ENCODE data around the gene SLC4A5. TPM values are rescaled to one million over a fixed set of nuclear protein-coding genes. Genes with fewer than 3 reads are reported as not detected.

SLC4A5 gene
- total RNA-seq, 4 donors from 2014 or later, result 3.2 to 30.4 (median 4.2) TPM

GRCh38 chr2:74253971-74254310 is 89.3 kb downstream of the SLC4A5 start:
- no peak overlapping the region for H3K4me3 ChIP-seq
- no peak overlapping the region for H3K27ac ChIP-seq
- H3K4me1 ChIP-seq, result no peaks in the 10 kb centered on the region
- DNase-seq (ENCODE audit: low spot score in 2 of 2), result no peak
- H3K36me3 ChIP-seq, result peaks cover 7% of the 10 kb centered on the region
- H3K9me3 ChIP-seq, result no peaks in the 10 kb centered on the region
- no peak for TF ChIP-seq CTCF (IDR thresholded peaks at IDR 0.05)
- no peak for TF ChIP-seq POLR2A (IDR thresholded peaks at IDR 0.05)
- TF ChIP-seq POLR2AphosphoS5 (IDR thresholded peaks at IDR 0.05), result no peak
- TF ChIP-seq EP300 (IDR thresholded peaks at IDR 0.05), result no peak
- no peaks in the 10 kb centered on the region for H3K27me3 ChIP-seq
- 72% methylated on average over 4 of the region's 4 CpGs for WGBS

GRCh38 chr2:74253306-74253970 is 89.8 kb downstream of the SLC4A5 start:
- no peak for TF ChIP-seq CTCF (IDR thresholded peaks at IDR 0.05)
- TF ChIP-seq POLR2A (IDR thresholded peaks at IDR 0.05), result no peak
- TF ChIP-seq EP300 (IDR thresholded peaks at IDR 0.05), result no peak
- TF ChIP-seq POLR2AphosphoS5 (IDR thresholded peaks at IDR 0.05), result no peak
- no peak for DNase-seq (ENCODE audit: low spot score in 2 of 2)

GRCh38 chr2:74252862-74253261 is 90.4 kb downstream of the SLC4A5 start:
- H3K9me3 ChIP-seq, result no peaks in the 10 kb centered on the region
- H3K27me3 ChIP-seq, result no peaks in the 10 kb centered on the region
- WGBS, result 80% methylated on average over 9 of the region's 9 CpGs
- H3K36me3 ChIP-seq, result peaks cover 6% of the 10 kb centered on the region
- DNase-seq (ENCODE audit: low spot score in 2 of 2), result no peak
- no peak overlapping the region for H3K27ac ChIP-seq
- TF ChIP-seq EP300 (IDR thresholded peaks at IDR 0.05), result no peak
- TF ChIP-seq POLR2AphosphoS5 (IDR thresholded peaks at IDR 0.05), result no peak
- TF ChIP-seq CTCF (IDR thresholded peaks at IDR 0.05), result no peak
- no peak for TF ChIP-seq POLR2A (IDR thresholded peaks at IDR 0.05)
- H3K4me1 ChIP-seq, result no peaks in the 10 kb centered on the region
- H3K4me3 ChIP-seq, result no peak overlapping the region

More at GRCh38 chr2:74253306-74253970, 89.8 kb downstream of the SLC4A5 start:
- Histone ChIP-seq H3K27ac (no peak overlapping the region), H3K9me3 (no peaks in the 10 kb centered on the region), H3K36me3 (peaks cover 7% of the 10 kb centered on the region), H3K27me3 (no peaks in the 10 kb centered on the region), H3K4me3 (no peak overlapping the region), H3K4me1 (no peaks in the 10 kb centered on the region)
- 77% methylated on average over 7 of the region's 7 CpGs for WGBS

GRCh38 chr2:74252036-74252435 is 91.2 kb downstream of the SLC4A5 start:
- no peak for TF ChIP-seq POLR2AphosphoS5 (IDR thresholded peaks at IDR 0.05)
- TF ChIP-seq CTCF (IDR thresholded peaks at IDR 0.05), result no peak
- TF ChIP-seq EP300 (IDR thresholded peaks at IDR 0.05), result no peak
- TF ChIP-seq POLR2A (IDR thresholded peaks at IDR 0.05), result no peak

GRCh38 chr2:74250189-74250631 is 93.0 kb downstream of the SLC4A5 start:
- WGBS, result 38% methylated on average over 10 of the region's 10 CpGs
- Histone ChIP-seq H3K36me3 (peaks cover 11% of the 10 kb centered on the region), H3K4me1 (no peaks in the 10 kb centered on the region), H3K27me3 (no peaks in the 10 kb centered on the region), H3K4me3 (no peak overlapping the region), H3K9me3 (no peaks in the 10 kb centered on the region), H3K27ac (no peak overlapping the region)
- TF ChIP-seq EP300 (IDR thresholded peaks at IDR 0.05) (no peak), CTCF (IDR thresholded peaks at IDR 0.05) (peak; percentile 54 to 61)
- DNase-seq (ENCODE audit: low spot score in 2 of 2), result no peak

More at GRCh38 chr2:74252036-74252435, 91.2 kb downstream of the SLC4A5 start:
- Histone ChIP-seq H3K27ac (no peak overlapping the region), H3K9me3 (no peaks in the 10 kb centered on the region), H3K27me3 (no peaks in the 10 kb centered on the region), H3K4me1 (no peaks in the 10 kb centered on the region), H3K36me3 (peaks cover 5% of the 10 kb centered on the region), H3K4me3 (no peak overlapping the region)
- no peak for DNase-seq (ENCODE audit: low spot score in 2 of 2)
- WGBS, result 89% methylated on average over 10 of the region's 10 CpGs
